Measurements from ENCODE around the gene ZNF622.

ZNF622 gene

GRCh38 chr5:16457853-16458252, 7.7 kb downstream of the ZNF622 start:
- no peak overlapping the region for H3K14ac ChIP-seq (ENCODE audit: low read length in 2 of 2)
- no peak for DNase-seq
- no peak overlapping the region for H2AK5ac ChIP-seq (ENCODE audit: low read length, severe bottlenecking)
- no peak overlapping the region for H3K4me3 ChIP-seq (ENCODE audit: insufficient read depth in 1 of 2, low read depth in 1 of 2, low read length in 2 of 2)
- no peak overlapping the region for H3K4me2 ChIP-seq (ENCODE audit: low read length, poor library complexity, severe bottlenecking)
- no peak overlapping the region for H3K4ac ChIP-seq (ENCODE audit: low read depth in 1 of 2, low read length in 2 of 2)
- peaks cover 14 to 89% of the 10 kb centered on the region in 2 experiments for H3K36me3 ChIP-seq (ENCODE audit: control insufficient read depth in 1 of 2, insufficient read depth in 2 of 2, low read depth in 1 of 2, low read length in 2 of 2)
- H2AFZ ChIP-seq (ENCODE audit: low read depth, low read length) = no peak overlapping the region
- no peak overlapping the region for H2BK5ac ChIP-seq (ENCODE audit: low read depth, low read length, poor library complexity, severe bottlenecking)
- peaks cover 12% of the 10 kb centered on the region for H3K4me1 ChIP-seq (ENCODE audit: control insufficient read depth, insufficient read depth, low read depth, low read length)
- H3K23ac ChIP-seq (ENCODE audit: low read length in 2 of 2) = no peak overlapping the region
- H3K9me3 ChIP-seq (ENCODE audit: control insufficient read depth, low read length) = no peaks in the 10 kb centered on the region
- H4K8ac ChIP-seq (ENCODE audit: low read length) = no peak overlapping the region
- H2BK15ac ChIP-seq (ENCODE audit: low read depth, poor library complexity, severe bottlenecking) = no peak overlapping the region
- H3K27ac ChIP-seq (ENCODE audit: low read length, poor library complexity, severe bottlenecking) = no peak overlapping the region
- no peak overlapping the region for H2BK120ac ChIP-seq (ENCODE audit: low read depth, low read length)
- H2BK12ac ChIP-seq (ENCODE audit: low read length in 2 of 2) = no peak overlapping the region
- no peak overlapping the region for H4K91ac ChIP-seq (ENCODE audit: low read length)
- peak overlapping the region; percentile 75 for H3K9ac ChIP-seq (ENCODE audit: low read length)
- no peaks in the 10 kb centered on the region for H3K27me3 ChIP-seq (ENCODE audit: control insufficient read depth in 1 of 2, insufficient read depth in 1 of 2, low read length in 2 of 2)
- peaks cover 7% of the 10 kb centered on the region for H3K79me1 ChIP-seq (replicated peaks; ENCODE audit: low read length, poor library complexity, severe bottlenecking)
- H3K18ac ChIP-seq (ENCODE audit: low read depth in 1 of 2, low read length in 2 of 2) = no peak overlapping the region
- 96% methylated on average over 1 of the region's 1 CpG for WGBS

- Histone ChIP-seq H2BK120ac (ENCODE audit: low read depth, low read length) (no peak overlapping the region), H3K27me3 (ENCODE audit: control insufficient read depth in 1 of 2, insufficient read depth in 1 of 2, low read length in 2 of 2) (no peaks in the 10 kb centered on the region), H3K79me1 (replicated peaks; ENCODE audit: low read length, poor library complexity, severe bottlenecking) (peaks cover 9% of the 10 kb centered on the region), H4K91ac (ENCODE audit: low read length) (no peak overlapping the region), H3K4ac (ENCODE audit: low read depth in 1 of 2, low read length in 2 of 2) (no peak overlapping the region), H3K23ac (ENCODE audit: low read length in 2 of 2) (no peak overlapping the region), H3K4me3 (ENCODE audit: insufficient read depth in 1 of 2, low read depth in 1 of 2, low read length in 2 of 2) (no peak overlapping the region), H4K8ac (ENCODE audit: low read length) (no peak overlapping the region), H2AFZ (ENCODE audit: low read depth, low read length) (no peak overlapping the region), H3K4me1 (ENCODE audit: control insufficient read depth, insufficient read depth, low read depth, low read length) (peaks cover 10% of the 10 kb centered on the region), H2BK5ac (ENCODE audit: low read depth, low read length, poor library complexity, severe bottlenecking) (no peak overlapping the region), H2AK5ac (ENCODE audit: low read length, severe bottlenecking) (no peak overlapping the region), H3K9me3 (ENCODE audit: control insufficient read depth, low read length) (no peaks in the 10 kb centered on the region), H3K4me2 (ENCODE audit: low read length, poor library complexity, severe bottlenecking) (no peak overlapping the region), H3K14ac (ENCODE audit: low read length in 2 of 2) (no peak overlapping the region), H3K27ac (ENCODE audit: low read length, poor library complexity, severe bottlenecking) (no peak overlapping the region), H2BK12ac (ENCODE audit: low read length in 2 of 2) (peak overlapping the region in 1 of 2 experiments; percentile 29), H2BK15ac (ENCODE audit: low read depth, poor library complexity, severe bottlenecking) (no peak overlapping the region), H3K18ac (ENCODE audit: low read depth in 1 of 2, low read length in 2 of 2) (peak overlapping the region in 1 of 2 experiments; percentile 28), H3K9ac (ENCODE audit: low read length) (peak overlapping the region; percentile 75), H3K36me3 (ENCODE audit: control insufficient read depth in 1 of 2, insufficient read depth in 2 of 2, low read depth in 1 of 2, low read length in 2 of 2) (peaks cover 14 to 89% of the 10 kb centered on the region in 2 experiments)
- DNase-seq = no peak
- 90% methylated on average over 3 of the region's 3 CpGs for WGBS
These were observed 8.1 kb downstream of the ZNF622 start for GRCh38 chr5:16457451-16457850.

GRCh38 chr5:16456103-16456832, 9.3 kb downstream of the ZNF622 start:
- Histone ChIP-seq H2BK15ac (ENCODE audit: low read depth, poor library complexity, severe bottlenecking) (no peak overlapping the region), H2BK12ac (ENCODE audit: low read length in 2 of 2) (no peak overlapping the region)

GRCh38 chr5:16455668-16456067, 9.9 kb downstream of the ZNF622 start:
- Histone ChIP-seq H3K79me1 (replicated peaks; ENCODE audit: low read length, poor library complexity, severe bottlenecking) (peaks cover 17% of the 10 kb centered on the region), H2BK120ac (ENCODE audit: low read depth, low read length) (no peak overlapping the region), H2AK5ac (ENCODE audit: low read length, severe bottlenecking) (no peak overlapping the region), H4K91ac (ENCODE audit: low read length) (peak overlapping the region; percentile 63), H3K36me3 (ENCODE audit: control insufficient read depth in 1 of 2, insufficient read depth in 2 of 2, low read depth in 1 of 2, low read length in 2 of 2) (peaks cover 20 to 89% of the 10 kb centered on the region in 2 experiments), H4K8ac (ENCODE audit: low read length) (no peak overlapping the region), H2BK15ac (ENCODE audit: low read depth, poor library complexity, severe bottlenecking) (no peak overlapping the region), H3K9ac (ENCODE audit: low read length) (peak overlapping the region; percentile 75), H2BK5ac (ENCODE audit: low read depth, low read length, poor library complexity, severe bottlenecking) (no peak overlapping the region), H3K27me3 (ENCODE audit: control insufficient read depth in 1 of 2, insufficient read depth in 1 of 2, low read length in 2 of 2) (no peaks in the 10 kb centered on the region), H2AFZ (ENCODE audit: low read depth, low read length) (no peak overlapping the region), H3K4me1 (ENCODE audit: control insufficient read depth, insufficient read depth, low read depth, low read length) (peaks cover 6% of the 10 kb centered on the region), H3K23ac (ENCODE audit: low read length in 2 of 2) (no peak overlapping the region), H3K9me3 (ENCODE audit: control insufficient read depth, low read length) (no peaks in the 10 kb centered on the region), H3K18ac (ENCODE audit: low read depth in 1 of 2, low read length in 2 of 2) (peak overlapping the region; percentile 34 to 40), H3K4me3 (ENCODE audit: insufficient read depth in 1 of 2, low read depth in 1 of 2, low read length in 2 of 2) (no peak overlapping the region), H2BK12ac (ENCODE audit: low read length in 2 of 2) (no peak overlapping the region), H3K4me2 (ENCODE audit: low read length, poor library complexity, severe bottlenecking) (no peak overlapping the region), H3K14ac (ENCODE audit: low read length in 2 of 2) (no peak overlapping the region), H3K4ac (ENCODE audit: low read depth in 1 of 2, low read length in 2 of 2) (peak overlapping the region in 1 of 2 experiments; percentile 40), H3K27ac (ENCODE audit: low read length, poor library complexity, severe bottlenecking) (peak overlapping the region; percentile 1)
- WGBS = 94% methylated on average over 4 of the region's 5 CpGs
- no peak for DNase-seq

More at GRCh38 chr5:16456103-16456832, 9.3 kb downstream of the ZNF622 start:
- no peak overlapping the region for H3K4ac ChIP-seq (ENCODE audit: low read depth in 1 of 2, low read length in 2 of 2)
- 27% methylated on average over 4 of the region's 4 CpGs for WGBS
- H3K4me3 ChIP-seq (ENCODE audit: insufficient read depth in 1 of 2, low read depth in 1 of 2, low read length in 2 of 2) = no peak overlapping the region
- peaks cover 17 to 89% of the 10 kb centered on the region in 2 experiments for H3K36me3 ChIP-seq (ENCODE audit: control insufficient read depth in 1 of 2, insufficient read depth in 2 of 2, low read depth in 1 of 2, low read length in 2 of 2)
- H3K79me1 ChIP-seq (replicated peaks; ENCODE audit: low read length, poor library complexity, severe bottlenecking) = peaks cover 16% of the 10 kb centered on the region
- no peak overlapping the region for H3K4me2 ChIP-seq (ENCODE audit: low read length, poor library complexity, severe bottlenecking)
- peaks cover 6% of the 10 kb centered on the region for H3K4me1 ChIP-seq (ENCODE audit: control insufficient read depth, insufficient read depth, low read depth, low read length)
- H2BK5ac ChIP-seq (ENCODE audit: low read depth, low read length, poor library complexity, severe bottlenecking) = no peak overlapping the region
- no peak overlapping the region for H2AFZ ChIP-seq (ENCODE audit: low read depth, low read length)
- no peaks in the 10 kb centered on the region for H3K27me3 ChIP-seq (ENCODE audit: control insufficient read depth in 1 of 2, insufficient read depth in 1 of 2, low read length in 2 of 2)
- H3K27ac ChIP-seq (ENCODE audit: low read length, poor library complexity, severe bottlenecking) = peak overlapping the region; percentile 1
- no peaks in the 10 kb centered on the region for H3K9me3 ChIP-seq (ENCODE audit: control insufficient read depth, low read length)
- no peak overlapping the region for H3K14ac ChIP-seq (ENCODE audit: low read length in 2 of 2)
- H3K18ac ChIP-seq (ENCODE audit: low read depth in 1 of 2, low read length in 2 of 2) = no peak overlapping the region
- H2AK5ac ChIP-seq (ENCODE audit: low read length, severe bottlenecking) = peak overlapping the region; percentile 51
- H4K91ac ChIP-seq (ENCODE audit: low read length) = no peak overlapping the region
- H3K23ac ChIP-seq (ENCODE audit: low read length in 2 of 2) = no peak overlapping the region
- H2BK120ac ChIP-seq (ENCODE audit: low read depth, low read length) = no peak overlapping the region
- no peak overlapping the region for H4K8ac ChIP-seq (ENCODE audit: low read length)
- peak; percentile 88 for DNase-seq
- peak overlapping the region; percentile 75 for H3K9ac ChIP-seq (ENCODE audit: low read length)

Measured in mesenchymal stem cell (in vitro differentiated cells and primary cell).